ENCODE measurements around the gene LGI4. TPM values are rescaled to one million over a fixed set of nuclear protein-coding genes. Genes with fewer than 3 reads are reported as not detected.

The LGI4 gene
- total RNA-seq (ENCODE audit: low replicate concordance): 0.09 and 3.7 TPM in 2 replicates

DNA sequence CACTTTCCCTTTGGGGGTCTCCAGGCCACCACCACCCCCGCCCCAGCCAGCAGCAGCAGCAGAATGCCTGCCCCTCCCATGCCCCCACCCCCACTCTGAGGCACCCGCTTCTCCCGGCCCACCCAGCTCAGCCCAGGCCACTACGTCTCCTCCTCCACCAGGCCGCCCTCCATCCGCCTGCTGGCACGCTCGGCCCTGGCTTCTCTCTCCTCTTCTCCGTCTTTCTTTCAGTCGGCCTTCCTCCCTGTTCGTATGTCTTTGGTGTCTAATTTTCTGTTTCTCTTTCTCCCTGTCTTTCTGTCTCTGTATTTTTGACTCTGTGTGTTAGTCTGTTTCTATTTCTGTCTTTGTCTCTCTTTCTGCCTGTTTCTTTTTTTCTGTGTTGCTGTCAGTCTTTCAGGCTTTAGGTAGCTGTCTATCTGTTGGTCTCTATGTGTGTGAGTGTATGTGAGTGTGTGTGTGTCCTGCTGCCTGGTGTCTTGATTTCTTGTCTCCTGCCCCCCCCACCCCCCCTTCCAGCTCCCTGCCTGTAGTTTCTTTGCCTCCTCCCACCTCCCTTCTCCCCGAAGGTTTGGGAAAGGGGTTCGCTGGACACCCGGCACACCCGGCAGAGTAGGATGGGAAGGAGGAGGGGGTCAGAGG, at the start of gene LGI4:
Gene LGI4 (minus strand): TSS at position 459 of the 642 bp plus-strand sequence. CDS start 379 bp downstream, at position 80.
- TF ChIP-seq, protein P1, sequence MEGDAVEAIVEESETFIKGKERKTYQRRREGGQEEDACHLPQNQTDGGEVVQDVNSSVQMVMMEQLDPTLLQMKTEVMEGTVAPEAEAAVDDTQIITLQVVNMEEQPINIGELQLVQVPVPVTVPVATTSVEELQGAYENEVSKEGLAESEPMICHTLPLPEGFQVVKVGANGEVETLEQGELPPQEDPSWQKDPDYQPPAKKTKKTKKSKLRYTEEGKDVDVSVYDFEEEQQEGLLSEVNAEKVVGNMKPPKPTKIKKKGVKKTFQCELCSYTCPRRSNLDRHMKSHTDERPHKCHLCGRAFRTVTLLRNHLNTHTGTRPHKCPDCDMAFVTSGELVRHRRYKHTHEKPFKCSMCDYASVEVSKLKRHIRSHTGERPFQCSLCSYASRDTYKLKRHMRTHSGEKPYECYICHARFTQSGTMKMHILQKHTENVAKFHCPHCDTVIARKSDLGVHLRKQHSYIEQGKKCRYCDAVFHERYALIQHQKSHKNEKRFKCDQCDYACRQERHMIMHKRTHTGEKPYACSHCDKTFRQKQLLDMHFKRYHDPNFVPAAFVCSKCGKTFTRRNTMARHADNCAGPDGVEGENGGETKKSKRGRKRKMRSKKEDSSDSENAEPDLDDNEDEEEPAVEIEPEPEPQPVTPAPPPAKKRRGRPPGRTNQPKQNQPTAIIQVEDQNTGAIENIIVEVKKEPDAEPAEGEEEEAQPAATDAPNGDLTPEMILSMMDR (IDR thresholded peaks at IDR 0.05; ENCODE audit: insufficient read depth, low read length): no peak
- DNase-seq (ENCODE audit: low read depth): no peak
- H3K4me3 ChIP-seq (ENCODE audit: low read depth, low read length): no peak within 1 kb of the TSS

- no peak overlapping the region for H3K4me3 ChIP-seq (ENCODE audit: low read depth, low read length)
- TF ChIP-seq, protein P1 (IDR thresholded peaks at IDR 0.05; ENCODE audit: insufficient read depth, low read length): no peak
- no peak for DNase-seq (ENCODE audit: low read depth)
Observed at GRCh38 chr19:35184267-35184666, 49.4 kb upstream of the LGI4 start.

GRCh38 chr19:35181387-35181786, 46.5 kb upstream of the LGI4 start:
- TF ChIP-seq, protein P1 (IDR thresholded peaks at IDR 0.05; ENCODE audit: insufficient read depth, low read length): no peak
- no peak overlapping the region for H3K4me3 ChIP-seq (ENCODE audit: low read depth, low read length)
- DNase-seq (ENCODE audit: low read depth): no peak

GRCh38 chr19:35179830-35180229, 45.0 kb upstream of the LGI4 start:
- DNase-seq (ENCODE audit: low read depth): no peak
- H3K4me3 ChIP-seq (ENCODE audit: low read depth, low read length): no peak overlapping the region
- TF ChIP-seq, protein P1 (IDR thresholded peaks at IDR 0.05; ENCODE audit: insufficient read depth, low read length): no peak

- TF ChIP-seq, protein P1 (IDR thresholded peaks at IDR 0.05; ENCODE audit: insufficient read depth, low read length): no peak
- peak; percentile 47 for DNase-seq (ENCODE audit: low read depth)
- no peak overlapping the region for H3K4me3 ChIP-seq (ENCODE audit: low read depth, low read length)
Observed at GRCh38 chr19:35178701-35179100, 43.8 kb upstream of the LGI4 start.

DNA sequence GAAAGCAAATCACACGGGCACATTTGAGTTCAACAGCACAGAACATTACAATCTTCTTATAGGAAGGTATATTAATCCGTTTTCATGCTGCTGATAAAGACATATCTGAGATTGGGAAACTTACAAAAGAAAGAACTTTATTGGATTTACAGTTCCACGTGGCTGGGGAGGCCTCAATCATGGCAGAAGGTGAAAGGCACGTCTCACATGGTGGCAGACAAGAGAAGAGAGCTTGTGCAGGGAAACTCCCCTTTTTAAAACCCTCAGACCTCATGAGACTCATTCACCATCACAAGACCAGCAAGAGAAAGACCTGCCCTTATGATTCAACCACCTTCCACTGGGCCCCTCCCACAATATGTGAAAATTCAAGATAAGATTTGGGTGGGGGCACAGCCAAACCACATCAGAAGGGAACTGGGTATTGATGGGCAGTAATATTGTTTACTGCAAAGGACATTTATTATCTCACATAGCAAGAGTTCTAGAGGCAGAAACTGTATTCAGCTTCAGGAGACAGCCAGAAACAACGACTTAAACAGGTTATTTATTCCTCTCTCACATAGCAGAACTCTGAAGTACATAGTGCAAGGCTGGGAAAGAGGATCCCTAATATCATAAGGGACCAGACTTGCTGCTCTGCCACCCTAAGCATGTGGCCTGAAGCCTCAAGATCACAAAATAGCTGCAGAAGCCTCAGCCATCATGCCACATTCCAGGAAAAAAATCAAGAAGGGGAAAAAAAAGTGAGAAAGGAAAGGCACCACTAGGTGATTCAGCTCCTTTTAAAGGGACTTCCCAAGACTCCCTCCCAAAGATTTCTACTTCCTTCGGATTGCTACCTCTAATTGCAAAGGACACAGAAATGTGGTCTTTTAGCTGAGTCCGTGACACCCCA, 42.8 kb upstream of the LGI4 start:
- TF ChIP-seq, protein P1 (IDR thresholded peaks at IDR 0.05; ENCODE audit: insufficient read depth, low read length): no peak
- DNase-seq (ENCODE audit: low read depth): no peak
- no peak overlapping the region for H3K4me3 ChIP-seq (ENCODE audit: low read depth, low read length)
